Measurements from ENCODE around the gene UST.

The UST gene

GRCh38 chr6:149095842-149096241 lies 349.0 kb downstream of the UST start:
- no peak overlapping the region for H4K8ac ChIP-seq (ENCODE audit: low read length)
- no peak overlapping the region for H3K4me2 ChIP-seq (ENCODE audit: low read length, poor library complexity, severe bottlenecking)
- H2AK5ac ChIP-seq (ENCODE audit: low read length, severe bottlenecking): peak overlapping the region; percentile 44

GRCh38 chr6:149097794-149098193 lies 351.0 kb downstream of the UST start:
- peaks cover 7% of the 10 kb centered on the region for H3K4me1 ChIP-seq (ENCODE audit: control insufficient read depth, insufficient read depth, low read depth, low read length)
- no peak overlapping the region for H4K8ac ChIP-seq (ENCODE audit: low read length)
- H3K23ac ChIP-seq (ENCODE audit: low read length in 2 of 2): no peak overlapping the region
- WGBS: 100% methylated on average over 1 of the region's 2 CpGs
- H3K18ac ChIP-seq (ENCODE audit: low read depth in 1 of 2, low read length in 2 of 2): no peak overlapping the region
- H3K14ac ChIP-seq (ENCODE audit: low read length in 2 of 2): no peak overlapping the region
- H3K4me3 ChIP-seq (ENCODE audit: insufficient read depth in 1 of 2, low read depth in 1 of 2, low read length in 2 of 2): no peak overlapping the region
- H2AFZ ChIP-seq (ENCODE audit: low read depth, low read length): no peak overlapping the region
- no peaks in the 10 kb centered on the region for H3K36me3 ChIP-seq (ENCODE audit: control insufficient read depth in 1 of 2, insufficient read depth in 2 of 2, low read depth in 1 of 2, low read length in 2 of 2)
- no peak overlapping the region for H2BK5ac ChIP-seq (ENCODE audit: low read depth, low read length, poor library complexity, severe bottlenecking)
- H3K79me1 ChIP-seq (replicated peaks; ENCODE audit: low read length, poor library complexity, severe bottlenecking): no peaks in the 10 kb centered on the region
- H3K27me3 ChIP-seq (ENCODE audit: control insufficient read depth in 1 of 2, insufficient read depth in 1 of 2, low read length in 2 of 2): no peaks in the 10 kb centered on the region
- peaks cover 13% of the 10 kb centered on the region for H3K9me3 ChIP-seq (ENCODE audit: control insufficient read depth, low read length)
- no peak overlapping the region for H2BK15ac ChIP-seq (ENCODE audit: low read depth, poor library complexity, severe bottlenecking)
- H4K91ac ChIP-seq (ENCODE audit: low read length): no peak overlapping the region
- no peak for DNase-seq
- H2AK5ac ChIP-seq (ENCODE audit: low read length, severe bottlenecking): no peak overlapping the region
- no peak overlapping the region for H3K27ac ChIP-seq (ENCODE audit: low read length, poor library complexity, severe bottlenecking)
- no peak overlapping the region for H3K4ac ChIP-seq (ENCODE audit: low read depth in 1 of 2, low read length in 2 of 2)
- H3K9ac ChIP-seq (ENCODE audit: low read length): no peak overlapping the region
- no peak overlapping the region for H2BK12ac ChIP-seq (ENCODE audit: low read length in 2 of 2)
- no peak overlapping the region for H2BK120ac ChIP-seq (ENCODE audit: low read depth, low read length)
- no peak overlapping the region for H3K4me2 ChIP-seq (ENCODE audit: low read length, poor library complexity, severe bottlenecking)

More at GRCh38 chr6:149095842-149096241, 349.0 kb downstream of the UST start:
- Histone ChIP-seq H3K4me1 (ENCODE audit: control insufficient read depth, insufficient read depth, low read depth, low read length) (peaks cover 8% of the 10 kb centered on the region), H3K4ac (ENCODE audit: low read depth in 1 of 2, low read length in 2 of 2) (no peak overlapping the region), H2BK5ac (ENCODE audit: low read depth, low read length, poor library complexity, severe bottlenecking) (no peak overlapping the region), H2BK15ac (ENCODE audit: low read depth, poor library complexity, severe bottlenecking) (no peak overlapping the region), H3K23ac (ENCODE audit: low read length in 2 of 2) (no peak overlapping the region), H2BK120ac (ENCODE audit: low read depth, low read length) (no peak overlapping the region), H3K4me3 (ENCODE audit: insufficient read depth in 1 of 2, low read depth in 1 of 2, low read length in 2 of 2) (no peak overlapping the region), H3K14ac (ENCODE audit: low read length in 2 of 2) (no peak overlapping the region), H3K36me3 (ENCODE audit: control insufficient read depth in 1 of 2, insufficient read depth in 2 of 2, low read depth in 1 of 2, low read length in 2 of 2) (no peaks in the 10 kb centered on the region), H3K18ac (ENCODE audit: low read depth in 1 of 2, low read length in 2 of 2) (no peak overlapping the region), H3K9ac (ENCODE audit: low read length) (no peak overlapping the region), H3K27ac (ENCODE audit: low read length, poor library complexity, severe bottlenecking) (no peak overlapping the region), H4K91ac (ENCODE audit: low read length) (no peak overlapping the region), H3K79me1 (replicated peaks; ENCODE audit: low read length, poor library complexity, severe bottlenecking) (no peaks in the 10 kb centered on the region), H3K9me3 (ENCODE audit: control insufficient read depth, low read length) (peaks cover 13% of the 10 kb centered on the region), H2BK12ac (ENCODE audit: low read length in 2 of 2) (no peak overlapping the region), H3K27me3 (ENCODE audit: control insufficient read depth in 1 of 2, insufficient read depth in 1 of 2, low read length in 2 of 2) (no peaks in the 10 kb centered on the region), H2AFZ (ENCODE audit: low read depth, low read length) (no peak overlapping the region)
- WGBS: 67% methylated on average over 1 of the region's 1 CpG
- DNase-seq: no peak

- Histone ChIP-seq H2BK5ac (ENCODE audit: low read depth, low read length, poor library complexity, severe bottlenecking) (no peak overlapping the region), H3K23ac (ENCODE audit: low read length in 2 of 2) (no peak overlapping the region), H3K4me3 (ENCODE audit: insufficient read depth in 1 of 2, low read depth in 1 of 2, low read length in 2 of 2) (no peak overlapping the region), H3K9me3 (ENCODE audit: control insufficient read depth, low read length) (peaks cover 13% of the 10 kb centered on the region), H2BK15ac (ENCODE audit: low read depth, poor library complexity, severe bottlenecking) (no peak overlapping the region), H2AFZ (ENCODE audit: low read depth, low read length) (no peak overlapping the region), H3K27me3 (ENCODE audit: control insufficient read depth in 1 of 2, insufficient read depth in 1 of 2, low read length in 2 of 2) (no peaks in the 10 kb centered on the region), H4K8ac (ENCODE audit: low read length) (no peak overlapping the region), H3K36me3 (ENCODE audit: control insufficient read depth in 1 of 2, insufficient read depth in 2 of 2, low read depth in 1 of 2, low read length in 2 of 2) (no peaks in the 10 kb centered on the region), H3K4ac (ENCODE audit: low read depth in 1 of 2, low read length in 2 of 2) (no peak overlapping the region), H3K4me1 (ENCODE audit: control insufficient read depth, insufficient read depth, low read depth, low read length) (peaks cover 3% of the 10 kb centered on the region), H4K91ac (ENCODE audit: low read length) (no peak overlapping the region), H3K14ac (ENCODE audit: low read length in 2 of 2) (no peak overlapping the region), H3K27ac (ENCODE audit: low read length, poor library complexity, severe bottlenecking) (no peak overlapping the region), H2BK12ac (ENCODE audit: low read length in 2 of 2) (no peak overlapping the region), H3K18ac (ENCODE audit: low read depth in 1 of 2, low read length in 2 of 2) (no peak overlapping the region), H3K4me2 (ENCODE audit: low read length, poor library complexity, severe bottlenecking) (no peak overlapping the region), H3K9ac (ENCODE audit: low read length) (no peak overlapping the region), H3K79me1 (replicated peaks; ENCODE audit: low read length, poor library complexity, severe bottlenecking) (no peaks in the 10 kb centered on the region), H2AK5ac (ENCODE audit: low read length, severe bottlenecking) (no peak overlapping the region), H2BK120ac (ENCODE audit: low read depth, low read length) (no peak overlapping the region)
- DNase-seq: no peak
- 93% methylated on average over 2 of the region's 4 CpGs for WGBS
These were observed 352.0 kb downstream of the UST start for GRCh38 chr6:149098700-149099276.

- Histone ChIP-seq H3K14ac (ENCODE audit: low read length in 2 of 2) (no peak overlapping the region), H3K79me1 (replicated peaks; ENCODE audit: low read length, poor library complexity, severe bottlenecking) (no peaks in the 10 kb centered on the region), H4K91ac (ENCODE audit: low read length) (no peak overlapping the region), H2AFZ (ENCODE audit: low read depth, low read length) (no peak overlapping the region), H3K27me3 (ENCODE audit: control insufficient read depth in 1 of 2, insufficient read depth in 1 of 2, low read length in 2 of 2) (no peaks in the 10 kb centered on the region), H2AK5ac (ENCODE audit: low read length, severe bottlenecking) (no peak overlapping the region), H3K27ac (ENCODE audit: low read length, poor library complexity, severe bottlenecking) (no peak overlapping the region), H3K9ac (ENCODE audit: low read length) (no peak overlapping the region), H3K9me3 (ENCODE audit: control insufficient read depth, low read length) (peaks cover 13% of the 10 kb centered on the region), H2BK12ac (ENCODE audit: low read length in 2 of 2) (no peak overlapping the region), H3K18ac (ENCODE audit: low read depth in 1 of 2, low read length in 2 of 2) (no peak overlapping the region), H4K8ac (ENCODE audit: low read length) (no peak overlapping the region), H2BK15ac (ENCODE audit: low read depth, poor library complexity, severe bottlenecking) (no peak overlapping the region), H3K23ac (ENCODE audit: low read length in 2 of 2) (no peak overlapping the region), H2BK120ac (ENCODE audit: low read depth, low read length) (no peak overlapping the region), H3K4me1 (ENCODE audit: control insufficient read depth, insufficient read depth, low read depth, low read length) (no peaks in the 10 kb centered on the region), H3K4me3 (ENCODE audit: insufficient read depth in 1 of 2, low read depth in 1 of 2, low read length in 2 of 2) (no peak overlapping the region), H3K4ac (ENCODE audit: low read depth in 1 of 2, low read length in 2 of 2) (no peak overlapping the region), H3K4me2 (ENCODE audit: low read length, poor library complexity, severe bottlenecking) (no peak overlapping the region), H2BK5ac (ENCODE audit: low read depth, low read length, poor library complexity, severe bottlenecking) (no peak overlapping the region), H3K36me3 (ENCODE audit: control insufficient read depth in 1 of 2, insufficient read depth in 2 of 2, low read depth in 1 of 2, low read length in 2 of 2) (no peaks in the 10 kb centered on the region)
- no peak for DNase-seq
These were observed 355.5 kb downstream of the UST start for GRCh38 chr6:149102324-149102723.

Measured in mesenchymal stem cell (in vitro differentiated cells and primary cell).